SK-N-SH (cell line): ENCODE measurements around the gene TMEM25. TPM values are rescaled to one million over a fixed set of nuclear protein-coding genes. Genes with fewer than 3 reads are reported as not detected.

Experiments
- CTCF ChIA-PET: fragments of 300-600, 350-600 bp; formaldehyde crosslinking; extraction: SDS; loops from one replicate; lab custom pipeline; 2021; lab: Yijun Ruan, JAX
- POLR2A ChIA-PET: fragments of 350-600 bp; sonication (Branson Sonifier 250); formaldehyde crosslinking; extraction: SDS; loops from one replicate; lab custom pipeline; 2020; ENCODE audit warnings: antibody characterized with exemption, inconsistent platforms; lab: Yijun Ruan, JAX
- DNase-seq: peaks from one replicate; pipeline ENCODE4 v3.0.0; 2012
- H2AFZ ChIP-seq: fragments of 200-600 bp; sonication (generic); 2 replicates; pipeline ENCODE4 v1.8.1; 2016; ENCODE audit warnings: antibody characterized with exemption, mild to moderate bottlenecking, low read depth
- H3F3A ChIP-seq: fragments of 200-600 bp; sonication (generic); replicated peaks from 2 replicates; pipeline ENCODE3; 2016; ENCODE audit warnings: antibody characterized with exemption, mild to moderate bottlenecking; ENCODE audit not compliant: insufficient read depth
- H3K27ac ChIP-seq, 2 experiments: fragments of 200-500 bp in 1 of 2; fragments of 200-600 bp in 1 of 2; sonication (Bioruptor generic) in 1 of 2; sonication (generic), shearing (Covaris generic) in 1 of 2; 2 replicates each; pipeline versions ENCODE4 v1.5.1 to v1.6.1; 2014 to 2016; ENCODE audit warnings: low read depth in 2 of 2, inconsistent platforms in 1 of 2, low read length in 1 of 2, mild to moderate bottlenecking in 1 of 2, mixed read lengths in 1 of 2
- H3K27me3 ChIP-seq: fragments of 200-600 bp; sonication (generic), shearing (Covaris generic); 2 replicates; pipeline ENCODE4 v1.6.1; 2016; ENCODE audit warnings: mixed run types; ENCODE audit not compliant: insufficient read depth
- H3K36me3 ChIP-seq, 2 experiments: fragments of 200-500 bp in 1 of 2; fragments of 200-600 bp in 1 of 2; sonication (Bioruptor generic) in 1 of 2; sonication (generic) in 1 of 2; replicated peaks in 1 of 2; 2 replicates each; pipeline versions ENCODE3 to v1.5.1; 2014 to 2016; ENCODE audit warnings: low read length in 1 of 2, mild to moderate bottlenecking in 1 of 2; ENCODE audit not compliant: insufficient read depth in 2 of 2, control insufficient read depth in 1 of 2
- H3K4me1 ChIP-seq, 2 experiments: fragments of 200-500 bp in 1 of 2; fragments of 200-600 bp in 1 of 2; sonication (Bioruptor generic) in 1 of 2; sonication (generic), shearing (Covaris generic) in 1 of 2; 2 replicates each; pipeline versions ENCODE4 v1.5.1 to v1.6.1; 2014 to 2016; ENCODE audit warnings: low read depth in 1 of 2, low read length in 1 of 2, mixed run types in 1 of 2; ENCODE audit not compliant: insufficient read depth in 2 of 2, control insufficient read depth in 1 of 2
- H3K4me2 ChIP-seq: fragments of 200-600 bp; sonication (generic), shearing (Covaris generic); 2 replicates; pipeline ENCODE4 v1.6.1; 2017; ENCODE audit warnings: mixed run types
- H3K4me3 ChIP-seq, 2 experiments: fragments of 200-500 bp in 1 of 2; fragments of 200-600 bp in 1 of 2; sonication (Bioruptor generic) in 1 of 2; sonication (generic), shearing (Covaris generic) in 1 of 2; 2 replicates each; pipeline versions ENCODE4 v1.5.1 to v1.8.1; 2014 to 2016; ENCODE audit warnings: low read depth in 2 of 2, inconsistent platforms in 1 of 2, low read length in 1 of 2, mild to moderate bottlenecking in 1 of 2, mixed read lengths in 1 of 2, moderate library complexity in 1 of 2
- H3K79me2 ChIP-seq: fragments of 200-600 bp; sonication (generic); 2 replicates; pipeline ENCODE4 v1.8.1; 2017; ENCODE audit warnings: mild to moderate bottlenecking; ENCODE audit not compliant: insufficient read depth
- H3K9ac ChIP-seq: fragments of 200-600 bp; sonication (generic); 2 replicates; pipeline ENCODE4 v1.6.1; 2017; ENCODE audit warnings: mixed run types
- H3K9me2 ChIP-seq: fragments of 200-600 bp; sonication (generic); 2 replicates; pipeline ENCODE4 v1.6.1; 2017; ENCODE audit warnings: mixed run types
- H3K9me3 ChIP-seq: fragments of 200-600 bp; sonication (generic); 2 replicates; pipeline ENCODE4 v1.6.1; 2017; ENCODE audit warnings: mixed run types, mild to moderate bottlenecking, moderate library complexity
- H4K20me1 ChIP-seq: fragments of 200-600 bp; sonication (generic); 2 replicates; pipeline ENCODE4 v1.6.1; 2017; ENCODE audit warnings: mild to moderate bottlenecking, mixed run types; ENCODE audit not compliant: insufficient read depth
- CHD2 ChIP-seq: fragments of 150-350 bp; IDR thresholded peaks from 2 replicates; pipeline ENCODE4 v1.6.1; 2018; ENCODE audit warnings: low read length; ENCODE audit not compliant: partially characterized antibody
- EZH2phosphoT487 ChIP-seq: fragments of 200-600 bp; sonication (generic); IDR thresholded peaks from 2 replicates; pipeline ENCODE4 v1.6.1; 2017; ENCODE audit warnings: low read depth, mixed run types, mild to moderate bottlenecking, antibody characterized with exemption, moderate library complexity, borderline replicate concordance
- FOXJ3 ChIP-seq: sonication (generic); formaldehyde crosslinking; IDR thresholded peaks from 2 replicates; pipeline ENCODE4 v1.5.1; 2020; ENCODE audit warnings: mild to moderate bottlenecking, missing genetic modification reagents
- FOXM1 ChIP-seq: IDR thresholded peaks from 2 replicates; pipeline ENCODE4 v1.4.0; 2012; ENCODE audit warnings: low read depth, mild to moderate bottlenecking
- GABPA ChIP-seq: IDR thresholded peaks from 2 replicates; pipeline ENCODE4 v1.4.0; 2012; ENCODE audit warnings: low read depth, mild to moderate bottlenecking
- GATA2 ChIP-seq: sonication (generic); formaldehyde crosslinking; IDR thresholded peaks from 2 replicates; pipeline ENCODE4 v1.5.0; 2020; ENCODE audit warnings: mild to moderate bottlenecking, missing genetic modification reagents
- JUND ChIP-seq: IDR thresholded peaks from 2 replicates; pipeline ENCODE4 v1.4.0; 2012
- MAX ChIP-seq: IDR thresholded peaks from 2 replicates; pipeline ENCODE4 v1.4.0; 2012; ENCODE audit warnings: low read depth
- MEF2A ChIP-seq: IDR thresholded peaks from 2 replicates; pipeline ENCODE4 v1.4.0; 2012; ENCODE audit warnings: low read depth, borderline replicate concordance
- MXI1 ChIP-seq: IDR thresholded peaks from 2 replicates; pipeline ENCODE4 v1.6.1; 2012; ENCODE audit warnings: mild to moderate bottlenecking, low read depth, low read length, improper control_type of control experiment
- POLR2AphosphoS5 ChIP-seq: IDR thresholded peaks from 2 replicates; pipeline ENCODE4 v1.6.1; 2012; ENCODE audit warnings: low read depth, low read length
- RXRA ChIP-seq: IDR thresholded peaks from 2 replicates; pipeline ENCODE4 v1.4.0; 2012; ENCODE audit warnings: low read depth, mild to moderate bottlenecking, borderline replicate concordance
- TEAD4 ChIP-seq: IDR thresholded peaks from 2 replicates; pipeline ENCODE4 v1.4.0; 2012; ENCODE audit warnings: mild to moderate bottlenecking, borderline replicate concordance; ENCODE audit not compliant: insufficient read depth
- USF2 ChIP-seq: fragments of 150-350 bp; IDR thresholded peaks from 2 replicates; pipeline ENCODE4 v1.6.1; 2017; ENCODE audit warnings: antibody characterized with exemption, low read length, low read depth, borderline replicate concordance
- YY1 ChIP-seq: IDR thresholded peaks from 2 replicates; pipeline ENCODE4 v1.4.0; 2012; ENCODE audit warnings: low read depth, mild to moderate bottlenecking
- WGBS: methylation state at CpG from one replicate; pipeline ENCODE4 v1.1.6; 2017; ENCODE audit warnings: low lambda C conversion rate; 5-methylcytosine and 5-hydroxymethylcytosine counted together
- polyA plus RNA-seq, 3 experiments: library from polyadenylated mRNA; depleted of rRNA; stranded (reverse); fragments of >200 nt; gene quantifications; 2 replicates each; pipeline ENCODE4 v1.2.3, GENCODE V29; 2012
- TF ChIP-seq, protein P1 (sequence below): fragments of 200-600 bp; sonication (generic); IDR thresholded peaks from 2 replicates; pipeline ENCODE4 v1.6.1; 2017; ENCODE audit warnings: antibody characterized with exemption, mild to moderate bottlenecking, moderate library complexity

Gene TMEM25
- polyA plus RNA-seq, 1 of the 3 experiments (the other 2 are of a cell fraction), result 30.0 TPM

DNA sequence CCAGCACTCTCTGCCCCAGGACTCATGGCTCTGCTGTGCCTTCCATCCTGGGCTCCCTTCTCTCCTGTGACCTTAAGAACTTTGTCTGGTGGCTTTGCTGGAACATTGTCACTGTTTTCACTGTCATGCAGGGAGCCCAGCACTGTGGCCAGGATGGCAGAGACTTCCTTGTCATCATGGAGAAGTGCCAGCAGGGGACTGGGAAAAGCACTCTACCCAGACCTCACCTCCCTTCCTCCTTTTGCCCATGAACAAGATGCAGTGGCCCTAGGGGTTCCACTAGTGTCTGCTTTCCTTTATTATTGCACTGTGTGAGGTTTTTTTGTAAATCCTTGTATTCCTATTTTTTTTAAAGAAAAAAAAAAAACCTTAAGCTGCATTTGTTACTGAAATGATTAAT lies 6.6 kb upstream of the TMEM25 start:
- Histone ChIP-seq H3K9me2 (no peaks in the 10 kb centered on the region), H3K27ac (no peak overlapping the region), H3F3A (peaks cover 17% of the 10 kb centered on the region), H3K4me3 (no peak overlapping the region), H3K9ac (no peak overlapping the region), H3K4me1 (peaks cover 0 to 4% of the 10 kb centered on the region in 2 experiments; a peak in 1 of 4 replicates)
- CTCF ChIA-PET, result interaction anchor here (0.6 to 1.4 kb wide), 3 partner anchors 32 to 292 kb away, joined by 3 to 5 read pairs (median 5); no protein-coding TSS in a partner anchor
- no peak for DNase-seq
- POLR2A ChIA-PET, result no interaction called here
- no peak for TF ChIP-seq EZH2phosphoT487
- TF ChIP-seq RXRA, result no peak
- TF ChIP-seq, protein P1, sequence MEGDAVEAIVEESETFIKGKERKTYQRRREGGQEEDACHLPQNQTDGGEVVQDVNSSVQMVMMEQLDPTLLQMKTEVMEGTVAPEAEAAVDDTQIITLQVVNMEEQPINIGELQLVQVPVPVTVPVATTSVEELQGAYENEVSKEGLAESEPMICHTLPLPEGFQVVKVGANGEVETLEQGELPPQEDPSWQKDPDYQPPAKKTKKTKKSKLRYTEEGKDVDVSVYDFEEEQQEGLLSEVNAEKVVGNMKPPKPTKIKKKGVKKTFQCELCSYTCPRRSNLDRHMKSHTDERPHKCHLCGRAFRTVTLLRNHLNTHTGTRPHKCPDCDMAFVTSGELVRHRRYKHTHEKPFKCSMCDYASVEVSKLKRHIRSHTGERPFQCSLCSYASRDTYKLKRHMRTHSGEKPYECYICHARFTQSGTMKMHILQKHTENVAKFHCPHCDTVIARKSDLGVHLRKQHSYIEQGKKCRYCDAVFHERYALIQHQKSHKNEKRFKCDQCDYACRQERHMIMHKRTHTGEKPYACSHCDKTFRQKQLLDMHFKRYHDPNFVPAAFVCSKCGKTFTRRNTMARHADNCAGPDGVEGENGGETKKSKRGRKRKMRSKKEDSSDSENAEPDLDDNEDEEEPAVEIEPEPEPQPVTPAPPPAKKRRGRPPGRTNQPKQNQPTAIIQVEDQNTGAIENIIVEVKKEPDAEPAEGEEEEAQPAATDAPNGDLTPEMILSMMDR, result no peak
- no peak for TF ChIP-seq FOXM1
- TF ChIP-seq TEAD4, result no peak
- no peak for TF ChIP-seq YY1
- no peak for TF ChIP-seq MEF2A
- no peak for TF ChIP-seq MAX
- no peak for TF ChIP-seq GABPA
- TF ChIP-seq JUND, result no peak
- TF ChIP-seq USF2, result no peak
- TF ChIP-seq, all 33 proteins: peak for 0
- H2AFZ ChIP-seq, result no peak overlapping the region
- no peaks in the 10 kb centered on the region; the same call in 1 of the 2 replicates for H3K79me2 ChIP-seq
- H3K9me3 ChIP-seq, result no peaks in the 10 kb centered on the region
- no peak overlapping the region for H3K4me2 ChIP-seq
- H3K36me3 ChIP-seq, result peaks cover 61 to 81% of the 10 kb centered on the region in 2 experiments
- no peaks in the 10 kb centered on the region for H4K20me1 ChIP-seq
- H3K27me3 ChIP-seq, result no peaks in the 10 kb centered on the region

- Histone ChIP-seq H2AFZ (no peak overlapping the region), H3K4me2 (no peak overlapping the region), H3K27ac (no peak overlapping the region), H3K4me1 (peaks cover 2 to 10% of the 10 kb centered on the region in 2 experiments; a peak in 3 of 4 replicates), H3K9me2 (no peaks in the 10 kb centered on the region), H3K9ac (no peak overlapping the region), H3K9me3 (no peaks in the 10 kb centered on the region), H3F3A (peaks cover 17% of the 10 kb centered on the region), H3K79me2 (no peaks in the 10 kb centered on the region; the same call in 1 of the 2 replicates), H3K27me3 (no peaks in the 10 kb centered on the region), H3K4me3 (no peak overlapping the region), H3K36me3 (peaks cover 55 to 75% of the 10 kb centered on the region in 2 experiments), H4K20me1 (no peaks in the 10 kb centered on the region)
- POLR2A ChIA-PET, result no interaction called here
- no peak for DNase-seq
- TF ChIP-seq FOXM1, result no peak
- TF ChIP-seq, protein P1, result no peak
- TF ChIP-seq MXI1, result no peak
- TF ChIP-seq GATA2 (CRISPR knock-in tag), result no peak
- TF ChIP-seq CHD2, result no peak
- TF ChIP-seq FOXJ3 (CRISPR knock-in tag), result no peak
- TF ChIP-seq POLR2AphosphoS5, result no peak
- CTCF ChIA-PET, result interaction anchor here (0.6 to 1.1 kb wide), 2 partner anchors 36 to 293 kb away, joined by 3 to 5 read pairs; no protein-coding TSS in a partner anchor
- whole genome bisulfite sequencing, result 96% methylated on average over 6 of the region's 6 CpGs
Observed at GRCh38 chr11:118524757-118525470, 6.1 kb upstream of the TMEM25 start.
